ENCODE measurements around the gene NFE2L3.

- TF ChIP-seq EZH2 (IDR thresholded peaks at IDR 0.05; ENCODE audit: insufficient read depth, low read length) (no peak), CTCF (IDR thresholded peaks at IDR 0.05; ENCODE audit: insufficient read depth, low read depth, low read length) (no peak)
Measured at GRCh38 chr7:26105931-26106330, 46.1 kb upstream of the NFE2L3 start.
